Measurements from ENCODE around the gene WASF2.
A peak's percentile ranks its signal among the peaks of the same experiment; 100 is the strongest.
"Not testable (repeated sequence)": the region's sequence is repeated elsewhere in the genome, so short reads cannot be mapped to it uniquely, and the experiment has no call there.

WASF2 gene

GRCh38 chr1:27416387-27417111 is 73.4 kb downstream of the WASF2 start:
- DNase-seq = no peak

GRCh38 chr1:27414091-27414490 is 75.9 kb downstream of the WASF2 start:
- no peak for DNase-seq

GRCh38 chr1:27413004-27413403 is 77.0 kb downstream of the WASF2 start:
- DNase-seq = no peak

GRCh38 chr1:27412502-27412901 is 77.5 kb downstream of the WASF2 start:
- no peak for DNase-seq

- no peak for DNase-seq
Measured at GRCh38 chr1:27410709-27411108, 79.3 kb downstream of the WASF2 start.

GRCh38 chr1:27409669-27410068 is 80.3 kb downstream of the WASF2 start:
- DNase-seq = no peak

GRCh38 chr1:27408151-27408550 is 81.8 kb downstream of the WASF2 start:
- no peak for DNase-seq

GRCh38 chr1:27406791-27407190 is 83.2 kb downstream of the WASF2 start:
- DNase-seq = not testable (repeated sequence)

- no peak for DNase-seq
Measured at GRCh38 chr1:27406362-27406680, 83.6 kb downstream of the WASF2 start.

- DNase-seq = peak; percentile 68
Measured at GRCh38 chr1:27405598-27406361, 84.2 kb downstream of the WASF2 start.

- peak; percentile 59 for DNase-seq
Measured at GRCh38 chr1:27405074-27405473, 84.9 kb downstream of the WASF2 start.

- DNase-seq = no peak
Measured at GRCh38 chr1:27403931-27404330, 86.0 kb downstream of the WASF2 start.

GRCh38 chr1:27403065-27403726 is 86.8 kb downstream of the WASF2 start:
- DNase-seq = no peak

GRCh38 chr1:27402349-27402754 is 87.6 kb downstream of the WASF2 start:
- peak; percentile 20 for DNase-seq

- DNase-seq = peak; percentile 32
Measured at GRCh38 chr1:27400963-27401341, 89.0 kb downstream of the WASF2 start.

- DNase-seq = peak; percentile 63
Measured at GRCh38 chr1:27400082-27400962, 89.6 kb downstream of the WASF2 start.

- peak; percentile 77 for DNase-seq
Measured at GRCh38 chr1:27399251-27400025, 90.5 kb downstream of the WASF2 start.

- DNase-seq = no peak
Measured at GRCh38 chr1:27398405-27399149, 91.4 kb downstream of the WASF2 start.

GRCh38 chr1:27397749-27398148 is 92.2 kb downstream of the WASF2 start:
- DNase-seq = no peak

- DNase-seq = no peak
Measured at GRCh38 chr1:27397110-27397509, 92.9 kb downstream of the WASF2 start.

GRCh38 chr1:27395441-27396195 is 94.3 kb downstream of the WASF2 start:
- peak; percentile 87 for DNase-seq

All from retina (tissue), 1 donor.